ENCODE data around the gene PRPF40A. TPM values are rescaled to one million over a fixed set of nuclear protein-coding genes. Genes with fewer than 3 reads are reported as not detected.

Gene PRPF40A
- total RNA-seq, 1 donor from 2014 or later: 83.0 TPM

DNA sequence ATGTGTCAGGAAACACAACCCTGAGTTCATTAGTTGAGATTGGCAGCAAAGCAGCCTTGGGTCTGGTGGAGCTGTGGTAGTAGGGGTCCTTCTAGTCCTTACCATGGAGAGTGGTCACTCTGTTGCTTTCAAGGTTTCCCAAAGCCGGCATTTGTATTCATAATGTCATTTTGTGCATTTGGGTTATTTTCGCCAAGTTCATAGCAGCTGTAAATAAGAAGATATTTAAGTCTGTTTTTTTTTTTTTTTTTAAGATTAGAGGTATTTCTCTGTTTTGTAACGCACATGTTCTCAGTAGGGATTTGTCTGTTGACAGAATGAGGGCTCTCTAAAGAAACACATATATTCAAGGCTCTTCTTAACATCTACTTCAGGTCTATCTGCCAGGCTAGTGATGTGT is 114.1 kb downstream of the PRPF40A start:
- TF ChIP-seq CTCF (IDR thresholded peaks at IDR 0.05): no peak
- Mint-ChIP-seq H3K27me3 (ENCODE audit: unreplicated experiment) (no peaks in the 10 kb centered on the region), H3K27ac (ENCODE audit: unreplicated experiment) (no peak overlapping the region), H3K4me1 (ENCODE audit: unreplicated experiment) (peaks cover 61% of the 10 kb centered on the region), H3K4me3 (ENCODE audit: unreplicated experiment) (no peak overlapping the region), H3K9me3 (ENCODE audit: unreplicated experiment) (no peaks in the 10 kb centered on the region), H3K36me3 (ENCODE audit: unreplicated experiment) (no peaks in the 10 kb centered on the region)
- DNase-seq (ENCODE audit: extremely low spot score, unreplicated experiment): no peak

GRCh38 chr2:152602750-152603149 is 114.5 kb downstream of the PRPF40A start:
- Mint-ChIP-seq H3K36me3 (ENCODE audit: unreplicated experiment) (no peaks in the 10 kb centered on the region), H3K27me3 (ENCODE audit: unreplicated experiment) (no peaks in the 10 kb centered on the region), H3K4me3 (ENCODE audit: unreplicated experiment) (no peak overlapping the region), H3K9me3 (ENCODE audit: unreplicated experiment) (no peaks in the 10 kb centered on the region), H3K4me1 (ENCODE audit: unreplicated experiment) (peaks cover 56% of the 10 kb centered on the region), H3K27ac (ENCODE audit: unreplicated experiment) (no peak overlapping the region)
- TF ChIP-seq CTCF (IDR thresholded peaks at IDR 0.05): no peak
- DNase-seq (ENCODE audit: extremely low spot score, unreplicated experiment): no peak

Other genes starting within 250 kb of the PRPF40A start
- 13.9 and 17.0 TPM in 2 replicates for gene ARL6IP6, start 1.2 kb upstream of the PRPF40A start, total RNA-seq